ENCODE data around the gene SSBP2.

Gene SSBP2

GRCh38 chr5:81534441-81534840 is 216.5 kb downstream of the SSBP2 start:
- TF ChIP-seq, protein P1, sequence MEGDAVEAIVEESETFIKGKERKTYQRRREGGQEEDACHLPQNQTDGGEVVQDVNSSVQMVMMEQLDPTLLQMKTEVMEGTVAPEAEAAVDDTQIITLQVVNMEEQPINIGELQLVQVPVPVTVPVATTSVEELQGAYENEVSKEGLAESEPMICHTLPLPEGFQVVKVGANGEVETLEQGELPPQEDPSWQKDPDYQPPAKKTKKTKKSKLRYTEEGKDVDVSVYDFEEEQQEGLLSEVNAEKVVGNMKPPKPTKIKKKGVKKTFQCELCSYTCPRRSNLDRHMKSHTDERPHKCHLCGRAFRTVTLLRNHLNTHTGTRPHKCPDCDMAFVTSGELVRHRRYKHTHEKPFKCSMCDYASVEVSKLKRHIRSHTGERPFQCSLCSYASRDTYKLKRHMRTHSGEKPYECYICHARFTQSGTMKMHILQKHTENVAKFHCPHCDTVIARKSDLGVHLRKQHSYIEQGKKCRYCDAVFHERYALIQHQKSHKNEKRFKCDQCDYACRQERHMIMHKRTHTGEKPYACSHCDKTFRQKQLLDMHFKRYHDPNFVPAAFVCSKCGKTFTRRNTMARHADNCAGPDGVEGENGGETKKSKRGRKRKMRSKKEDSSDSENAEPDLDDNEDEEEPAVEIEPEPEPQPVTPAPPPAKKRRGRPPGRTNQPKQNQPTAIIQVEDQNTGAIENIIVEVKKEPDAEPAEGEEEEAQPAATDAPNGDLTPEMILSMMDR (IDR thresholded peaks at IDR 0.05; ENCODE audit: low read depth, low read length, missing control alignments), result no peak
- in situ Hi-C loops (cut with HindIII; ENCODE audit: low sequenced_read_pairs), result no loop called here
- H3K4me3 ChIP-seq (ENCODE audit: low read depth, low read length), result no peak overlapping the region
- no peak for DNase-seq (ENCODE audit: low read depth)

DNA sequence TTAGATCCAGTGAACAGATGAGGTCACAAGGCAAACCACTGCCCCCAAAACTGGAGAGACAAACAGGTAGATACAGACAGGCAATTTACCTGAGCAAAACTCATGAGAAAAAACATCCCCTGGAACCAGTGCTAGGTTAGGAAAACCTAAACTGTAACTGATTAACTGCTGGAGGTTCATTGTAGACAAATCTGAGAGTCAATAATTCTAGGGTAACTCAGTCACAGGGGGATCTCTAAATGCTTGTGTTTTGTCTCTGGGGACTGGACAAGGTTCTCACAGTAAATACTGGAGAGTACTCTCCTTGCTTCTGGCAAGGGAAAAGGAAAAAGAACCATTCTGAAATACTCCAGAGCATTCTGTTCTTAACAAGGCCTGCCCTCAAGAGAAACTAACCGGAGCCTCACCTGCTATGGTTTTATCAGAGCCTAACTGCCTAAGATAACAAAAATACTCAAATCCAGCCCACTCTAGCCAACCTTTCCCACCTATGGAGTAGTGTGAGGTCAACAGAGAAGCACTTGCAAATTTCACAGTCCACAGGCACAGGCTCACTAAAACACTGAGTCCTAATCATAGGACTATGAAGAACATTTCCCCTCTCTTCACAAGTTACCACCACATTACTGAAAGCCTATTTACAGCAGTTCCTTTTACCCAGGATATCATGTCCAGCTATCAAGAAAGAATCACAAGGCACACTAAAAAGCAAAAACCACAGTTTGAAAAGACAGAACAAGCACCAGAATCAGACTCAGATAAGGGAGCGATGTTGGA is 217.1 kb downstream of the SSBP2 start:
- in situ Hi-C loops (cut with HindIII; ENCODE audit: low sequenced_read_pairs), result no loop called here
- no peak for DNase-seq (ENCODE audit: low read depth)

DNA sequence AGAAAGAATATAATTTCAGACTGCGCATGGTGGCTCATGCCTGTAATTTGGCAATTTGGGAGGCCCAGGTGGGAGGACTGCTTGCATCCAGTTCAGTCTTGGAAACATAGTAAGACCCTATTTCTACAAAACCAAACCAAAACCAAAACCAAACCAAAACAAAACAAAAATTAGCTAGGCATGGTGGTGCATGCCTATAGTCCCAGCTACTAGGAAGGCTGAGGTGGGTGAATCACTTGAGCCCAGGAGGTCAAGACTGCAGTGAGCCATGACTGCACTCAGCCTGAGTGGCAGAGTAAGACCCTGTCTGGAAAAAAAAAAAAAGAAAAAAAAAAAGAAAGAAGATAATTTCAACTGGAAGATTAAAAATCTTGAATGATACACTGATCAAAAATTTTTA is 220.0 kb downstream of the SSBP2 start:
- in situ Hi-C loops (cut with HindIII; ENCODE audit: low sequenced_read_pairs), result no loop called here
- TF ChIP-seq, protein P1 (IDR thresholded peaks at IDR 0.05; ENCODE audit: low read depth, low read length, missing control alignments), result no peak
- DNase-seq (ENCODE audit: low read depth), result no peak
- no peak overlapping the region for H3K4me3 ChIP-seq (ENCODE audit: low read depth, low read length)

More for the DNA sequence above, 217.1 kb downstream of the SSBP2 start:
- no peak overlapping the region for H3K4me3 ChIP-seq (ENCODE audit: low read depth, low read length)
- TF ChIP-seq, protein P1 (IDR thresholded peaks at IDR 0.05; ENCODE audit: low read depth, low read length, missing control alignments), result no peak

GRCh38 chr5:81525690-81526089 is 225.2 kb downstream of the SSBP2 start:
- TF ChIP-seq, protein P1 (IDR thresholded peaks at IDR 0.05; ENCODE audit: low read depth, low read length, missing control alignments), result no peak
- no peak overlapping the region for H3K4me3 ChIP-seq (ENCODE audit: low read depth, low read length)
- DNase-seq (ENCODE audit: low read depth), result no peak
- in situ Hi-C loops (cut with HindIII; ENCODE audit: low sequenced_read_pairs), result no loop called here

GRCh38 chr5:81524015-81524414 is 226.9 kb downstream of the SSBP2 start:
- no peak overlapping the region for H3K4me3 ChIP-seq (ENCODE audit: low read depth, low read length)
- no peak for DNase-seq (ENCODE audit: low read depth)
- TF ChIP-seq, protein P1 (IDR thresholded peaks at IDR 0.05; ENCODE audit: low read depth, low read length, missing control alignments), result no peak
- in situ Hi-C loops (cut with HindIII; ENCODE audit: low sequenced_read_pairs), result no loop called here

GRCh38 chr5:81522571-81522970 is 228.3 kb downstream of the SSBP2 start:
- TF ChIP-seq, protein P1 (IDR thresholded peaks at IDR 0.05; ENCODE audit: low read depth, low read length, missing control alignments), result no peak
- in situ Hi-C loops (cut with HindIII; ENCODE audit: low sequenced_read_pairs), result no loop called here

More at GRCh38 chr5:81522571-81522970, 228.3 kb downstream of the SSBP2 start:
- DNase-seq (ENCODE audit: low read depth), result no peak
- H3K4me3 ChIP-seq (ENCODE audit: low read depth, low read length), result no peak overlapping the region
